ENCODE measurements around the gene ANKRD40CL.
"Not testable (repeated sequence)": the region's sequence is repeated elsewhere in the genome, so short reads cannot be mapped to it uniquely, and the experiment has no call there.

The ANKRD40CL gene, protein sequence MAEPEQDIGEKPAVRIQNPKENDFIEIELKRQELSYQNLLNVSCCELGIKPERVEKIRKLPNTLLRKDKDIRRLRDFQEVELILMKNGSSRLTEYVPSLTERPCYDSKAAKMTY

DNA sequence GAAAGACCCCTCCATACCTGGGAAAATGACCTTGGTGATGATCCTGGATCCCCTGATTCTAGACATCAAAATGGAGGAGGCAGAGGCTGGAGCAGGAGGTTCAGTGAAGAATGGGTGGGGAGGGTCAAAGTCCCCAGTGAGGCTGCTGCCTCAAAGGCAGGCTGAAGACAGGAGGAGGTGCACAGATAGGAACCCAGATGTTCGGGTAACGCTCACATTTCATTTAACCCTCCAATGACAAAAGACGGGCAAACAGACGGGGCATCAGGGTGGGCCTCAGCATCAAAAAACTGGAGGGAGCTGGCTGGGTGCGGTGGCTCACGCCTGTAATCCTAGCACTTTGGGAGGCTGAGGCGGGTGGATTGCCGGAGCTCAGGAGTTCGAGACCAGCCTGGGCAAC lies at the start of gene ANKRD40CL:
TSS of gene ANKRD40CL (minus strand) at position 73 of the 400 bp plus-strand sequence. CDS start 605 bp downstream, outside the sequence.
- TF ChIP-seq POLR2A (IDR thresholded peaks at IDR 0.05; ENCODE audit: low read length): no peak
- TF ChIP-seq GATA1 (IDR thresholded peaks at IDR 0.05; ENCODE audit: low read depth, low read length): no peak
- no peak for DNase-seq

DNA sequence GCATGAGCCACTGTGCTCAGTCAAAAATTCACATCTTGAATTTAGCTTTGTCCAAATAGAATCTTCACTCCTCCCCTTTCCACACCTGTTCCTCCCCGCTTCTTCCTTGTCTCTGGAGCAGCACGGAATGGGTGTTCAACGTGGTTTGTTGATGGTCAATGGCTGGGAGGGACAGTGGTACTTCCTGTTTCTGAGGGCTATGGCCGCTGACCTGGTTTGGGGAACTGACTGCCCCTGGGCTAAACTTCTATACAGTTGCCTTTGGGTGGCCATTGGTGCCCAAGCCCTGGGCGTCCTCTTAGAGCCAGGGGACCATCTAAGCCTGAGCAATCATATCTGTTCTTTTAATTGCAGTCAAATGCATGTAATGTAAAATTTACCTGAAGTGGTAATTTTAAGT lies 49.0 kb upstream of the ANKRD40CL start:
- no peak for DNase-seq
- no peak for TF ChIP-seq POLR2A (IDR thresholded peaks at IDR 0.05; ENCODE audit: low read length)

DNA sequence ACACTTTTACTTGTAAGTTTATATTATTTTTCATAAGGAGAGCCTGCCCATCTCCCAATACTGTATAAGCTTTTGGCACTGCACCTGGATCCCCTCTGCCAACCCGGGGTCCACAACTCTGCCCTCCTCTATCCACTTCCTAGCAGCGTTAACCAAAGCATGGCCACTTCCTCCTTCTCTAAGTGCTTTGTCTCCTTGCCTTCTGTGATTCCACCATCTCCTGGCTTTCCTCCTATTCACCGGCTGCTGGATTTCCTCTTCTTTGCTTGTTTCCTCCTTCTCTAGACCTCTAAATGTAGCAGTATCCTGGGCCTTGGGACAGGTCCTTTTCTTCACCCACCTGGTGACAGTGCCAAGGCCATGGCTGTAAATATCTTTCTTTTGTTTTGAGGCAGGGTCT lies 48.1 kb upstream of the ANKRD40CL start:
- no peak for DNase-seq
- TF ChIP-seq POLR2A (IDR thresholded peaks at IDR 0.05; ENCODE audit: low read length) (no peak), GATA1 (IDR thresholded peaks at IDR 0.05; ENCODE audit: low read depth, low read length) (no peak)

DNA sequence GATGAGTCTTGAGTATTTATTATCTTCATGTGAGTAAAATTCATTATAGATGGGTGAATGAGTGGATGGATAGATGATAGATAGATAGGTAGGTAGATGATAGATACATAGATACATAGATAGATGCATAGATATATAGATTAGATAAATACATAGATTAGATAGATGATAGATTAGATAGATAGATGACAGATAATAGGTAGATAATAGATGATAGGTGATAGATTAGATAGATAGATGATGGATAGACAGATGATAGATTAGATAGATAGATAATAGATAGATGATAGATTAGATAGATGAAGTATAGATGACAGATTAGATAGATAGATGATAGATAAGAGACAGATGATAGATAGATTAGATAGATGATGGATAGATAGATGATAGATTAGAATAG lies 46.3 kb upstream of the ANKRD40CL start:
- no peak for TF ChIP-seq POLR2A (IDR thresholded peaks at IDR 0.05; ENCODE audit: low read length)
- no peak for TF ChIP-seq GATA1 (IDR thresholded peaks at IDR 0.05; ENCODE audit: low read depth, low read length)
- peak in 1 of 2 experiments; percentile 42 for DNase-seq

DNA sequence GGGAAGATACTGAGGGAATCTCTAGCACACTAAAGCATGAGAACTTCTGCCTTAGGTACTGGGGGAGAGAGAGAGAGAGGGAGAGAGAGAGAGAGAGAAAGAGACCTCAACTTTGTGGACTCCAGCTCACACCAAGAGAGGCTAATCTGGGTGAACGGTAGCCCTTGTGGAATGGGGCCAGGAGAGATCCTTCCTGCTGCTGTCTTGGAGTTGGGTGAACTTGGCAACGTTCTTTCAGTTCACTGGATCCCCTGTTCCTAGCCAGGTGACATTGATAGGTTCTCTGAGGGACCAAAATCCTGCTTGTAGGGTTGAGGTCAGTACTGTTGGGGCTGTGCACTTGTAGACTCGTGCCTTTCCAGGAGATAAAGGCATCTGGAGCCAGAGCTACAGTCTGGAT lies 41.6 kb upstream of the ANKRD40CL start:
- DNase-seq: no peak
- TF ChIP-seq GATA1 (IDR thresholded peaks at IDR 0.05; ENCODE audit: low read depth, low read length): no peak
- TF ChIP-seq POLR2A (IDR thresholded peaks at IDR 0.05; ENCODE audit: low read length): no peak

DNA sequence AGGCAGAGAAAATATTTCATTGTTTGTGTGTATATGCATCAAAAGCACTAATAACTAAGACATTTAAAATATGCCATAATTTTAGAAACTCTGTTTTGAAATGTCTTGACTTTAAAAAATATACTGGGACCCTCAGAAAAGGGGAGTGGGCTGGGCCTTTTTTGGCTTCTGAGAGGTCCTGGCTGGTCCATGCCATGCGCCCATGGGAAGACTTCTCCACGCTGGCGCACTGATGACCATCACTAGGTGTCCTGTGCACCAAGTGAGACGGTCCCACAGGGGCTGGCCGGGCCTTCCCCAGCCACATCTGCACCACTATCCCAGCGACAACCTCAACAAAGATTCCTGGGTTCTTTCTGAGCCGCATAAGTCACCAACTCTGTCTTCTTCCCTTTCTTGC lies 41.1 kb upstream of the ANKRD40CL start:
- no peak for TF ChIP-seq GATA1 (IDR thresholded peaks at IDR 0.05; ENCODE audit: low read depth, low read length)
- no peak for TF ChIP-seq POLR2A (IDR thresholded peaks at IDR 0.05; ENCODE audit: low read length)
- no peak for DNase-seq

DNA sequence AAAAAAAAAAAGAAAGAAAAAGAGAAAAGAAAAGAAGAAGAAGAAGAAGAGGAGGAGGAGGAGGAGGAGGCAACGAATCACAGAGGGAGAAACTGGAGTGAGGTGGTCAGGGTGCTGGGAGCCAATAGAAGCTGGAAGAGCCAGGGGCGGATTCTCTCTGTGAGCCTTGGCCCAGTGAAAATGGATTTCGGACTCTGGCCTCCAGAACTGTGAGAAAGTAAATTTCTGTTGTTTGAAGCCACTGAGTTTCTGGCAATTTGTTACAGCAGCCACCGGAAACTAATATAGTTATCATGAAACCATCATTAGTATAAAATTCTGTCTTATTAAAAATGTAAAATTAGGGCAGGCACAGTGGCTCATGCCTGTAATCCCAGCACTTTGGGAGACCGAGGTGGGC lies 40.4 kb upstream of the ANKRD40CL start:
- TF ChIP-seq POLR2A (IDR thresholded peaks at IDR 0.05; ENCODE audit: low read length): no peak
- no peak for TF ChIP-seq GATA1 (IDR thresholded peaks at IDR 0.05; ENCODE audit: low read depth, low read length)
- DNase-seq: no peak

DNA sequence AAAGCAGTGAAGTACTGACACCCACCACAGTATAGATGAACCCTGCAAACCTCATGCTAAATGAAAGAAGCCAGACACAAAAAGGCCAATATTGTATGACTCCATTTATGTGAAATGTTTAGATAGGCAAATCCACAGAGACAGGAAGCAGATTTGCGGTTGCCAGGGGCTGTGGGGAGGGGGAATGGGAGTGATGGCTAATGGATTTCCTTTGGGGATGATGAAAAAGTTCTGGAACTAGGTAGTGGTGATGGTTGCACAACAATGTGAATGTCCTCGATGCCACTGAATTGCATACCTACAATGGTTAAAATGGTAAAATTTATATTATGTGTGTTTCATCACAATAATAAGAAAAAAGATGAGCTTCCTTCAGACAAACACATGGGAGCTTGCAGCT lies 39.7 kb upstream of the ANKRD40CL start:
- TF ChIP-seq POLR2A (IDR thresholded peaks at IDR 0.05; ENCODE audit: low read length) (no peak), GATA1 (IDR thresholded peaks at IDR 0.05; ENCODE audit: low read depth, low read length) (no peak)

DNA sequence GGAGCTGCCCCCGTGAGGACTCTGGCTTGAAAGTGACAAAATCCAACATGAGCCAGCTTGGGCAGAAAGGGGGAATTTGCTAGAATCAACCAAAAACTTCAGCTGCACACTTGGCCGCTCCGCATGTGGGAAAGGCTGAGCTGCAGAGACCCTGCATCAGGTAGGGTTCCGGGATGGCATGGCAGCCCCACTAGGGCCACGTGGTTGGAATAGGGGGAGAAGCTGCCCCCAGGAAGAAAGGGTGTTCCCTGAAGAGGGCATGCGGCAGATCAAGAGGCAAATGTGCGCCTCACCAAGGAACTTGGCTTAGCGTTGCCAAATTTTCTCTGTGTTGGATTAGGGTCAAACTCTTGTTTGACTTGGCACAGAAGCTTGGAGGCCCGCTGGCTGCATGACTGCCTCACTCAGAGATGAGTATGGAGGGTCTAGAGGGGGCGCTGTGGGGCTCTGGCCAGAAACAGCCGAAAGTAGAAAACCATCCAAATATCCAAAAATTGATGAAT lies 38.9 kb upstream of the ANKRD40CL start:
- no peak for DNase-seq
- TF ChIP-seq POLR2A (IDR thresholded peaks at IDR 0.05; ENCODE audit: low read length): no peak
- TF ChIP-seq GATA1 (IDR thresholded peaks at IDR 0.05; ENCODE audit: low read depth, low read length): no peak

More for the DNA sequence above, 39.7 kb upstream of the ANKRD40CL start:
- DNase-seq: no peak

DNA sequence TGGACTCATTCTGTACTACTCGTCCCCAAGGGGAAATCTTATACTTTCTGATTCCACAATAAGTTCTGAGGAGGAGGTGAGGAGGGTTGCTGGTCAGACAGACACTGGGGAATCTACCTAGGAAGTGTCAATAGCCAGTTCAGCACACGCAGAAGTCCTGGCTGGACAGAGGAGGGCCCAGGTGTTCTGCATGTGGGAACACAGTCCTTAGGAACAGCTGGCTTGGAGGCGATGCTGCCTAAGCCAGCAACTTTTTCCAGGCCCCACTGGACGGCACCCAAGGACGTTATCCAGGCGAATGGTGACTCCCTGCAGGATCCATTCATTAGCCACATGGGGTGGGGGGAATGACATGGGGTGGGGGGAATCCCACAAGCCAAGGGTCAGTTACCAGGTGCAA lies 38.2 kb upstream of the ANKRD40CL start:
- DNase-seq: no peak
- no peak for TF ChIP-seq POLR2A (IDR thresholded peaks at IDR 0.05; ENCODE audit: low read length)
- TF ChIP-seq GATA1 (IDR thresholded peaks at IDR 0.05; ENCODE audit: low read depth, low read length): no peak

DNA sequence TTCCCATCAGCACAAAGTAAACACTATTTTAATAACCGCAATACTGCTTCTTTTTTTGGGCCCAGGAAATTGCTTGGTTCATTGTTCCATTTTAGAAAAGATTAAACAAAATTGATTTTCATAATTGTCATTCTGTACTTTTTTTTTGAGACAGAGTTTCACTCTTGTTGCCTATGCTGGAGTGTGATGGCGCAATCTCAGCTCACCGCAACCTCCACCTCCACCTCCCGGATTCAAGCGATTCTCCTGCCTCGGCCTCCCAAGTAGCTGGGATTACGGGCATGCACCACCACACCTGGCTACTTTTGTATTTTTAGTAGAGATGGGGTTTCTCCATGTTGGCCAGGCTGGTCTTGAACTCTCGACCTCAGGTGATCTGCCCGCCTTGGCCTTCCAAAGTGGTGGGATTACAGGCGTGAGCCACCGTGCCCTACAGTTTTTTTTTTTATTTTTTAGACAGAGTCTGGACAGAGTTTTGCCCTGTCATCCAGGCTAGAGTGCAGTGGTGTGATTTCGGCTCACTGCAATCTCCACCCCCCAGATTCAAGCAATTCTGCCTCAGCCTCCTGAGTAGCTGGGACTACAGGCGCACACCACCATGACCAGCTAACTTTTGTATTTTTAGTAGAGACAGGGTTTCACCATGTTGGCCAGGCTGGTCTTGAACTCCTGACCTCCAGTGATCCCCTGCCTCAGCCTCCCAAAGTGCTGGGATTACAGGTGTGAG lies 37.6 kb upstream of the ANKRD40CL start:
- not testable (repeated sequence) for DNase-seq

DNA sequence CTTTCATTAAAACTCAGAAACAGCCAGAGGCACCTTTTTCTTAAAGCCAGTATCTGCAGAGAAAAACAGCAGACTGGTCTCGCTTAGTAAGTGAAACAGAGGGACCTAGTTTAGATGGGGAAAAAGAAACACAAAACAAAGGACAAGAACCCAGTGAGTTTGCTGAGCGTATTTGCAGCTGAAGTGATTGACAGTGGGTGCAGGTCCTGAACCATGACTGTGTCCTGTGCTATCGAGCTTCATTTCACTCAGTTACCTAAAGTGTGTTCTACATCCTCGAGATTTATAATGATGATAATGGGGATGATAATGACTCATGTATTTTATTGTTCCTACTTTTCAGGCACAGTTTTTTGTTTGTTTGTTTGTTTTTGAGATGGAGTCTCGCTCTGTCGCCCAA lies 36.4 kb upstream of the ANKRD40CL start:
- no peak for DNase-seq
- TF ChIP-seq POLR2A (IDR thresholded peaks at IDR 0.05; ENCODE audit: low read length) (no peak), GATA1 (IDR thresholded peaks at IDR 0.05; ENCODE audit: low read depth, low read length) (no peak)

DNA sequence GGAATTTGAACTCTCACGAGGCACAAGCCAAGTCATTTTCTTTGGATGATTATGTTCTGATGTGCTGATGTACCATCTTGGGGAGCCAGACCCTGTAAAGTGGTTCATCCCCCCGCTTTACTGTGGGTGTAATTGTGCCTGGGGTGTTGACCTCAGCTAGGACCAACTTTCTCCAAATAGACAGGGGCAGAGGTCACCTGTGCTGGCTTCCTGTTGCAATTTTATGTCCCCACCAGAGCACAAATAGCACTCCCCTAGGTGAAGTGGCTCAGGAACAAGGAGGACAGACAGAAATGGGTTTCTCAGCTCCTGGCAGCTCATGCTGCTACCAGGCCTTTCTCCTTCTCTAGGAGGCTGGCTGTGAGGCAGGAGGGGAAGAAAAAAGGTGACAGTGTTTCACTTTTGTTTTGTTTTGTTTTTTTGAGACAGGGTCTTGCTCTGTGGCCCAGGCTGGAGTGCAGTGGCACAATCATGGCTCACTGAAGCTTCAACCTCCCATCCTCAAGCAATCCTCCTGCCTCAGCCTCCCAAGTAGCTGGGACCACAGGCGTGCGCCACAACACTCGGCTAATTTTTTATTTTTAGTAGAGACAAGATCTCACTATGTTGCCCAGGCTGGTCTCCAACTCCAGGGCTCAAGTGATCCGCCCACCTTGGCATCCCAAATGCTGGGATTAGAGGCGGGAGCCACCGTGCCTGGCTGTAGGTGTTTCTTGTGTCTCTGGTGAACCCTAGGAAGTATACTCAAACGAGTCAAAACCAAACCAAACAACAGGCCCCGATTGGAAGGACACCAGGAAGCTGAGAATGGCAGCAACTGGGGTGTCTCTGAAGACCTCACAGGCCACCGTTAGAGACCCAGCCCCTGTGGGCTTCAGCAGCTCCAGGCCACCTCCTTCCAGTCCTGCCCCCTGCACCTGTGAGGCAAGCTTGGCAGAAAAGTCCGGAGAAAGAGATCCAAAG lies 35.6 kb upstream of the ANKRD40CL start:
- TF ChIP-seq POLR2A (IDR thresholded peaks at IDR 0.05; ENCODE audit: low read length) (no peak), GATA1 (IDR thresholded peaks at IDR 0.05; ENCODE audit: low read depth, low read length) (no peak)

DNA sequence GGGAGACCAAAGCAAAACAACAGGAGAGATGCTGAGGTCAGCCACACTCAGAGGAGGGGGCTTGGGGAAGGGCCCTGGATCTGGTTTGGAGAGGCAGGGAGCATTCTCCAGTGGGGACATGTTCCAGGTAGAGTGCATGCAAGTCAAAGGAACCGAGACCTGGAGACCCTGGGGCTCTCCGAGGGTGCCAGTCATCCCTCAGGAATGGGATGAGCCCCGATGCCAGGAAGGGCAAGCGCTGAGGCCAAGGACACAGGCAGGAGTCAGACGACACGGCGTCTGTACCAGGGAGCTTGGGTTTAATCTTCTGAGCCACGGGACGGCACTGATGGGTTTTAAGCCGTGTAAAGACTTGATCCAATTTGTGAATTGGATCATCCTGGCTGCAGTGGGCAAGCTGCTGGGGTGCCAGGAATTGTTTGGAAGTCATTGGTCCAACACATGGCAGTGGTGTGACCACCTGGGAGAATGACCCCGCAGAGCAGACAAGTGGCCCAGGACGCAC lies 32.9 kb upstream of the ANKRD40CL start:
- TF ChIP-seq GATA1 (IDR thresholded peaks at IDR 0.05; ENCODE audit: low read depth, low read length) (no peak), POLR2A (IDR thresholded peaks at IDR 0.05; ENCODE audit: low read length) (no peak)
- no peak for DNase-seq

More for the DNA sequence above, 35.6 kb upstream of the ANKRD40CL start:
- DNase-seq: no peak

All from erythroblast (primary cell).